ENCODE data around the gene MLXIP.

The MLXIP gene

DNA sequence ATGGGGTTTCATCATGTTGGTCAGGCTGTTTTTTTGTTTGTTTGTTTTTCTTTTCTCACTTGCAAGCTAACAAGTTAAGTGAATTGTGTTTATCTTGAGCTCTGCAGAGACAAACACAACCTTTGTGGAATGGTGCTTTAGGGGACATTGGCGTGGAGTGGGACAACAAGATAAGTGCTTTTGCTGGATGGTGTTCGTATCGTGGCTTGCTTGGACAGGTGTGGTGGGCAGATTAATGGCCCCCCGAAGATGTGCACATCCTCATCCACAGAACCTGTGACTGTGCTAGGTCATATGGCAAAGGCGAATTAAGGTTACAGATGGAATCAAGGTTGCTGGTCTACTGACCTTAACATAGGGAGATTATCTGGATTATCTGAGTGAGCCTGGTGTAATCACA is 7.0 kb downstream of the MLXIP start:
- no peak overlapping the region for H3K9ac ChIP-seq (ENCODE audit: low read length)
- peaks cover 9% of the 10 kb centered on the region for H3K36me3 ChIP-seq (ENCODE audit: control insufficient read depth, insufficient read depth, low read length)
- H3K27me3 ChIP-seq (ENCODE audit: control insufficient read depth, insufficient read depth, low read length) = no peaks in the 10 kb centered on the region
- H3K4me3 ChIP-seq (ENCODE audit: low read length) = no peak overlapping the region
- peak overlapping the region; percentile 47 for H3K27ac ChIP-seq (ENCODE audit: low read depth, low read length)
- H3K4me1 ChIP-seq (ENCODE audit: control insufficient read depth, insufficient read depth, low read length) = peaks cover 65% of the 10 kb centered on the region

DNA sequence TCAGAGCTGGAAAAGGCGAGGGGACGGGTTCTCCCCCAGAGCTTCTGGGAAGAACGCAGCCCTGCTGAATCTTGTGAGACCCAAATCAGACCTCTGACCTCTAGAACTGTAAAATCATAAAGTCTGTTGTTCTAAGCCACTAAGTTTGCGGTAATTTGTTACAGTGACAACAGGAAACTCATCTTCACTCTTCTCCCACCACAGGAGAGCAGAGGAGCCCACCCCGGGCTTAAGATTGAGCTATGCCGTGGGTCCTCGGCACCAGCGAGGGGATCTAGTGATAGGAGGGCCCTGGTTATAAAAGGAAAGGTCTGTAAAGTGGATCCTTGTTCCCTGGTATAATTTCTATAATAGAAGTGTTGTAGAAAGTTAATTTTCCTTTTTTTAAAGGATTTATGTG is 7.6 kb downstream of the MLXIP start:
- peaks cover 68% of the 10 kb centered on the region for H3K4me1 ChIP-seq (ENCODE audit: control insufficient read depth, insufficient read depth, low read length)
- H3K9ac ChIP-seq (ENCODE audit: low read length) = no peak overlapping the region
- peaks cover 9% of the 10 kb centered on the region for H3K36me3 ChIP-seq (ENCODE audit: control insufficient read depth, insufficient read depth, low read length)
- H3K27me3 ChIP-seq (ENCODE audit: control insufficient read depth, insufficient read depth, low read length) = no peaks in the 10 kb centered on the region
- H3K4me3 ChIP-seq (ENCODE audit: low read length) = no peak overlapping the region
- H3K27ac ChIP-seq (ENCODE audit: low read depth, low read length) = peak overlapping the region; percentile 42

DNA sequence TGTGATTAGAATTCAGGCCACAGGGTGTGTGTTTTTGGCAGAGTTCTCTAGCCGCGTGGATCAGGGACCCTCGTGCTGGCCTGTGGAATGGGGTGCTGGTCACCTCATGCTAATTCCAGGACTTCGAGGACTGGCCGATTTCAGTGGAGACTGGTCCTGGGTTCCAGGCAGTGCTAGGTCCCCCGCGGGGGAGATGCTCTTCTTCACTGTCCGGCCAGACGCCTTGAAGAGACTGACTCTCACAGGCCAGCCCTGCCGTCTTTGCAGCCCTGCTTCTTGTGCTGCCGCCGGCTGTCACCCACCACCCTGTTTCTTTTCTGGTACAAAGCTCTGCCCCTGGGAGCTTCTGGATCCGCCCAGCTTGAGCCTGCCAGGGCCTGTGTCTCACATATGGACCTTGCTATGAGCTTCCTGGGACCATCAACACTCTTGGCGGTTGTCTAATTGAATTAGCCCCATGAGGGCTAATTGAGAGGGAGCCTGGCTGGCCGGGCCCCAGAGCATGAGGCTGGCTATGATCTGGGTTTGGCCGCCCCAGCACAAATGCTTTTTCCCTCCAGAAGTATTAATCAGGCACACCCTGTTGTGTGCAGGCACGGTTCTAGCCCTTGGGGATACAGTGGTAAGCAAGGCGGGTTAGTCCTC is 8.2 kb downstream of the MLXIP start:
- Histone ChIP-seq H3K27me3 (ENCODE audit: control insufficient read depth, insufficient read depth, low read length) (no peaks in the 10 kb centered on the region), H3K4me3 (ENCODE audit: low read length) (peak overlapping the region; percentile 18), H3K36me3 (ENCODE audit: control insufficient read depth, insufficient read depth, low read length) (peaks cover 9% of the 10 kb centered on the region), H3K27ac (ENCODE audit: low read depth, low read length) (peak overlapping the region; percentile 68), H3K4me1 (ENCODE audit: control insufficient read depth, insufficient read depth, low read length) (peaks cover 74% of the 10 kb centered on the region), H3K9ac (ENCODE audit: low read length) (no peak overlapping the region)

DNA sequence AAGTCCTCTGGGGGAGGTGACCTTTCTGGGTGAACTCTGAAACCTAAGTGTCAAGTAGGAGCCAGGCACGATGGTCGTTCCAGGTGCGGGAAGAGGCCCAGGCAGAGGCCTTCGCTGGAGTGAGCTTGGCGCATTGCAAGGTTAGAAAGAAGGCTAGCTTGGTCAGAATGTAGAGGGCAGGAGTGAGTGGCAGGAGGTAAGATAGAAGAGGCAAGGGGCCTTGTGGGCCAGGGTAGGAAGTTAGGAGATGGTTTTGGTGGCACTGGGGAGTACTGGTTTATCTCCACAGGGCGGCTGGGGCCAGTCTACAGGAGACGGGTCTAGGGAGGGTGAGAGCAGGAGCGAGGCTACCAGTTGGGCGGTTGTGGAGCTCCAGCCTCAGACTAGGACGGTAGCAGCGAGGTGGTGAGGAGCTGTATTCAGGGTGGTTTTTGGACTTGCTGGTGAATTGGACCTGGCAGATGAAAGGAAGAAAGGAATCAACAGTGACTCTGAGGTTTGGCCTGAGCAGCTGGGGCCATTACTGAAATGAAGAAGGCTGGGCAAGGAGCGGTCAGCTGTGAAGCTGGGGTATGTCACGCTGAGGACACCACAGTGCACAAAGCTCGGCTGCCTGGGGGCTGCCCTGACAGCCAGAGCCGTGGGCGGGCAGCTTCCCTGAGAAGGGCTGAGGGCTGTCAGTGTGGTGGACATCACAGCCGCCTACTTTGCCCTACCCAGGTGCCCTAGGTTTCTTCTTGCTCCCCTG is 9.0 kb downstream of the MLXIP start:
- Histone ChIP-seq H3K36me3 (ENCODE audit: control insufficient read depth, insufficient read depth, low read length) (peaks cover 9% of the 10 kb centered on the region), H3K9ac (ENCODE audit: low read length) (no peak overlapping the region), H3K4me1 (ENCODE audit: control insufficient read depth, insufficient read depth, low read length) (peaks cover 74% of the 10 kb centered on the region), H3K27me3 (ENCODE audit: control insufficient read depth, insufficient read depth, low read length) (no peaks in the 10 kb centered on the region), H3K4me3 (ENCODE audit: low read length) (peak overlapping the region; percentile 30), H3K27ac (ENCODE audit: low read depth, low read length) (peak overlapping the region; percentile 68)

DNA sequence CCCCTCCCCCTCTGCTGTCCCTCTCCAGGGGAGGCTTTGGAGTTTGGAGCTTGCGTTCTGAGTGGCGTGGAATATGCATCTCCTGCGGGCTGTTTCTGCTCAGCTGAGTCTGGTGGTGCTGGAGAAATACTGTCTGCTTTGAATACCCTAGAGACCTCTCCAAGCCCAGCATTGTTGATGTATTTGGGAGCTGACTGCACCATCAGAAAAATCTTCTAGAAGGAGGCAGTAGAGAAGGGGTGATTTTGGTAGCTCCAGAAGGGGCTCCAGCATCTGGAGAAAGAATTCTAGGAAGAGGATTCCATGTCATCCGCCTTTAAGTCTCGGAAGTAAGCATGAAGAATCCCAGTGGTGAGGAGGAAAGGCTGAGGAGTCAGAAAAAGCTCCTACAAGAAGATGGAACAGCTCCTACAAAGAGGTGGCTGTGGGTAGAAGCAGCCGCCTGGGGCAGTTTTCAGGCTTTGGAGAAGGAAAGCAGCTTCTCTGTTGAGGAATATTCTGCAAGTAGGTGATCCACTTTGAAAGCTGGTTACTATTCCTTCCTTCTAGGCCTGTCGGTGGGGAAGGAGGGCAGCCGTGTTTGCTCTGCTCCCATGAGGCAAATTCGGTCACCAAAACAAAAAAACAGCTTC is 9.7 kb downstream of the MLXIP start:
- peak overlapping the region; percentile 30 for H3K4me3 ChIP-seq (ENCODE audit: low read length)
- H3K36me3 ChIP-seq (ENCODE audit: control insufficient read depth, insufficient read depth, low read length) = peaks cover 9% of the 10 kb centered on the region
- H3K27ac ChIP-seq (ENCODE audit: low read depth, low read length) = peak overlapping the region; percentile 68
- peaks cover 76% of the 10 kb centered on the region for H3K4me1 ChIP-seq (ENCODE audit: control insufficient read depth, insufficient read depth, low read length)
- H3K9ac ChIP-seq (ENCODE audit: low read length) = no peak overlapping the region
- H3K27me3 ChIP-seq (ENCODE audit: control insufficient read depth, insufficient read depth, low read length) = no peaks in the 10 kb centered on the region

DNA sequence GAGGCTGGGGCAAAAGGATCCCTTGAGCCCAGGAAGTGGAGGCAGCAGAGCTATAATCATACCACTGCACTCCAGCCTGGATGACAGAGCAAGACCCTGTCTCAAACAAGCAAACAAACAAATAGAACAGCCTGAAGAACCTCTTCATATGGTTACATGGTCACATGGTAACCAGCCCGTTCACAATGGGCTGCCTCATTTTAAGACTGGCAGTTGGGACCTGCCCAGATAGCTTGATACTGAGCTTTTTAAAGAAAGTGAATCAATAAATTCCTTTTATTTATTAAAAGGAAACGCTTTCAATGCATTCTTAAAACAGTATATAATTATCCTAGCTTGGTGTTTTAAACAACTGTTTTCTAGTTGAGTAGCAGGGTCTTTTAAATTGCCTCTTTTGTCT is 10.5 kb downstream of the MLXIP start:
- peaks cover 83% of the 10 kb centered on the region for H3K4me1 ChIP-seq (ENCODE audit: control insufficient read depth, insufficient read depth, low read length)
- no peak overlapping the region for H3K4me3 ChIP-seq (ENCODE audit: low read length)
- H3K36me3 ChIP-seq (ENCODE audit: control insufficient read depth, insufficient read depth, low read length) = peaks cover 9% of the 10 kb centered on the region
- no peak overlapping the region for H3K27ac ChIP-seq (ENCODE audit: low read depth, low read length)
- H3K27me3 ChIP-seq (ENCODE audit: control insufficient read depth, insufficient read depth, low read length) = no peaks in the 10 kb centered on the region
- H3K9ac ChIP-seq (ENCODE audit: low read length) = no peak overlapping the region

DNA sequence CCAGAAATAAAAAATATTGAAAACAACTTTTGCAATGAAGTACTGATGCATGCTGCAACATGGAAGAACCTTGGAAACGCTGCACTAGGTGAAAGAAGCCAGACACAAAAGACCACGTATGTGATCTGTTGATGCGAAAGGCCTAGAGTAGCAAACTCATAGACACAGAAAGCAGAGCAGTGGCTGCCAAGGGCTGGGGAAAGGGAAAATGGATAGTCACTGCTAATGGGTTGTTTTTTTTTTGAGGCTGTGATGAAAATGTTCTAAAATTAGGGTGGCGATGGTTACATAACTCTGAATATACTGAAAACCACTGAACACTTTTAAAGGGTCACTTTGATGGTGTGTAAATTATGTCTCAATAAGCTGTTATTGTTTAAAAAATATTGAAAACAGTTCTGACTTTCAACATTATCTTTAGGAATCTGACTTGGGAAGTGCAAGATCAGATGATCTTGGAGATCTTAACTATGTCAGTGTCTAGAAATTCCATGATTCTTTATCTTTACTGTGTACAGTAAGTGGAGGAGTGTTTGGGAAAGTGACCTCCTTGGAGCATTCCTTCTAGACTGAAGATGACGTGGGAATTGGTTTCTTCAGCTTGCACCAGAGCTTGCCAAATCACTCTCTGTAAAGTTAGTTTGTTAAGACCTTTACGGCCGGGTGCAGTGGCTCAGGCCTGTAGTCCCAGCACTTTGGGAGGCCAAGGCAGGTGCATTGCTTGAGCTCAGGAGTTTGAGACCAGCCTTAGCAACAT is 12.4 kb downstream of the MLXIP start:
- H3K36me3 ChIP-seq (ENCODE audit: control insufficient read depth, insufficient read depth, low read length) = peaks cover under 1% of the 10 kb centered on the region
- peaks cover 88% of the 10 kb centered on the region for H3K4me1 ChIP-seq (ENCODE audit: control insufficient read depth, insufficient read depth, low read length)
- peak overlapping the region; percentile 77 for H3K27ac ChIP-seq (ENCODE audit: low read depth, low read length)

DNA sequence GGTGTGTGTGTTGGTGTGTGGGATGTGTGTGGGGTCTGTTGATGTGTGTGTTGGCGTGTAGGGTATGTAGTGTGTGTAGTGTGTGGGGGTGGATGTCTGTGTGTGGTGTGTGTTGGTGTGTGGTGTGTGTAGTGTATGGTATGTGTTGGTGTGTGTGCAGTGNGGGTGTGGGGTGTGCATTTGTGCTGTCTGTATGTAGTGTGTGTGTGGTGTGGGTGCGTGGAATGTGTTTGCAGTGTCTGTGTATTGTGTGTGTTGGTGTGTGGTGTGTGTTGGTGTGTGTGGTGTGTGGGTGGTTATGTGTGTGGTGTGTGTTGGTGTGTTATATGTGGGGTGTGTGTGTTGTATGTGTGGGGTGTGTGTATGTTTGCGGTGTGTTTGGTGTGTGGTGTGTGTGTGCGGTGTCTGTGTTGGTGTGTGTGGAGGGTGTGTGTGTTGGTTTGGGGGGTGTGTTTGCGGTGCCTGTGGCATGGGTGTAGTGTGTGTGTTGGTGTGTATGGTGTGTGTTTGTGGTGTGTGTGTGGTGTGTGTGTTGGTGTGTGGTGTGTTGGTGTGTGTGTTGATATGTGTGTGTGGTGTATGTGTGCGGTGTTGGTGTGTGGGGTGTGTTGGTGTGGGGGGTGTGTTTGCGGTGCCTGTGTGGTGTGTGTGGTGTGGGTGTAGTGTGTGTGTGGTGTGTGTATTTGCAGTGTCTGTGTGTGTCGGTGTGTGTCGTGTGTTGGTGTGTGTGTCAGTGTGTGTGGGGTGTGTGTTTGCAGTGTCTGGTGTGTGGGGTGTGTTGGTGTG is 14.7 kb downstream of the MLXIP start:
- Histone ChIP-seq H3K9ac (ENCODE audit: low read length) (no peak overlapping the region), H3K27me3 (ENCODE audit: control insufficient read depth, insufficient read depth, low read length) (no peaks in the 10 kb centered on the region), H3K4me1 (ENCODE audit: control insufficient read depth, insufficient read depth, low read length) (peaks cover 89% of the 10 kb centered on the region), H3K4me3 (ENCODE audit: low read length) (peak overlapping the region; percentile 22), H3K36me3 (ENCODE audit: control insufficient read depth, insufficient read depth, low read length) (no peaks in the 10 kb centered on the region), H3K27ac (ENCODE audit: low read depth, low read length) (peak overlapping the region; percentile 77)

More for the DNA sequence above, 12.4 kb downstream of the MLXIP start:
- Histone ChIP-seq H3K27me3 (ENCODE audit: control insufficient read depth, insufficient read depth, low read length) (no peaks in the 10 kb centered on the region), H3K9ac (ENCODE audit: low read length) (no peak overlapping the region), H3K4me3 (ENCODE audit: low read length) (no peak overlapping the region)

DNA sequence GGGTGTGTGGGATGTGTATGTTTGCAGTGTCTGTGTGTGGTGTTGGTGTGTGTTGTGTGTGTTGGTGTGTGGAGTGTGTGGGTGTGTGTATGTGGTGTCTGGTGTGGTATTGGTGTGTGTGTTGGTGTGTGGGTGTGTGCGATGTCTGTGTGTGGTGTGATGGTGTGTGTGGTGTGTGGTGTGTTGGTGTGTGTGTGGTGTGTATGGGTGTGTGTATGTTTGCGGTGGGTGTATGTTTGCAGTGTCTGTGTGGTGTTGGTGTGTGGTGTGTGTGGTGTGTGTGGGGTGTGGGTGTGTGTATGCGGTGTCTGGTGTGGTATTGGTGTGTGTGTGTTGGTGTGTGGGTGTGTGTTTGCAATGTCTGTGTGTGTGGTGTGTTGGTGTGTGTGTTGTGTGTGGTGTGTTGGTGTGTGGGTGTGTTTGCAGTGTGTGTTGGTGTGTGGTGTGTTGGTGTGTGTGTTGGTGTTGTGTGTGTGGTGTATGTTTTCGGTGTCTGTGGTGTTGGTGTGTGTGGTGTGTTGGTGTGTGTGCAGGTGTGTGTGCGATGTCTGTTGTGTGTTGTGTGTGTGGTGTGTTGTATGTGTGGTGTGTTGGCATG is 15.7 kb downstream of the MLXIP start:
- no peak overlapping the region for H3K9ac ChIP-seq (ENCODE audit: low read length)
- no peaks in the 10 kb centered on the region for H3K27me3 ChIP-seq (ENCODE audit: control insufficient read depth, insufficient read depth, low read length)
- peak overlapping the region; percentile 77 for H3K27ac ChIP-seq (ENCODE audit: low read depth, low read length)
- H3K36me3 ChIP-seq (ENCODE audit: control insufficient read depth, insufficient read depth, low read length) = no peaks in the 10 kb centered on the region
- H3K4me1 ChIP-seq (ENCODE audit: control insufficient read depth, insufficient read depth, low read length) = peaks cover 88% of the 10 kb centered on the region
- H3K4me3 ChIP-seq (ENCODE audit: low read length) = no peak overlapping the region

DNA sequence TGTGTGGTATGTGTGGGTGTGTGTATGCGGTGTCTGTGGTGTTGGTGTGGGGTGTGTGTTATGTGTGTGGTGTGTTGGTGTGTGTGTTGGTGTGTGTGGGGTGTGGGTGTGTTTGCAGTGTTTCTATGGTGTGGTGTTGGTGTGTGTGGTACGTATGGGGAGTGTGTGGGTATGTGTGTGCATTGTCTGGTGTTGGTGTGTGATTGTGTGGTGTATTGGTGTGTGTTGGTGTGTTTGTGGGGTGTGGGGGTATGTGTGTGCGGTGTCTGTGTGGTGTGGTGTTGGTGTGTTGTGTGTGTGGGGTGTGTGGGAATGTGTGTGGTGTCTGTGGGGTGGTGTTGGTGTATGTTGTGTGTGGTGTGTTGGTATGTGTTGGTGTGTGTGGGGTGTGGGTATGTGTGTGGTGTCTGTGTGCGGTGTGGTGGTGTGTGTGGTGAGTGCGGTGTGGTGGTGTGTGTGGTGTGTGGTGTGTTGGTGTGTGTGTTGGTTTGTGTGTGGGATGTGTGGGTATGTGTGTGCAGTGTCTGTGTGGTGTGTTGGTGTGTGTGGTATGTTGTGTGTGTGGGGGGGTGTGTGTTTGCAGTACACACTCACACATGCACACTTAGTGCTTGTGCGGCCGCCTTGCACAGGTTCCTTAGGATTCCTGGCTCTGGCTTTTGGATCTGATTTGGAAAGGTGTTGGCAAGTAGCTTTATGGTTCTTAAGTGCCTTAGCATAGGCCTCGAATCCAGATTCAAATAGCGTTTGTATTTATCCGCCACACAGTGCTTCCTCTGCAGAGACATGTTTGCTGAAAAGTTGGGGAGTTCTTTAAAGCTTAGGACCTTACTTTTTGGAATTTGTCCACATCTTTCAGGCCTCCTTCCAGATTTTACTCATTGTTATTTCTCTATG is 16.4 kb downstream of the MLXIP start:
- Histone ChIP-seq H3K36me3 (ENCODE audit: control insufficient read depth, insufficient read depth, low read length) (no peaks in the 10 kb centered on the region), H3K4me3 (ENCODE audit: low read length) (peak overlapping the region; percentile 13), H3K4me1 (ENCODE audit: control insufficient read depth, insufficient read depth, low read length) (peaks cover 87% of the 10 kb centered on the region), H3K9ac (ENCODE audit: low read length) (no peak overlapping the region), H3K27ac (ENCODE audit: low read depth, low read length) (peak overlapping the region; percentile 77), H3K27me3 (ENCODE audit: control insufficient read depth, insufficient read depth, low read length) (no peaks in the 10 kb centered on the region)

DNA sequence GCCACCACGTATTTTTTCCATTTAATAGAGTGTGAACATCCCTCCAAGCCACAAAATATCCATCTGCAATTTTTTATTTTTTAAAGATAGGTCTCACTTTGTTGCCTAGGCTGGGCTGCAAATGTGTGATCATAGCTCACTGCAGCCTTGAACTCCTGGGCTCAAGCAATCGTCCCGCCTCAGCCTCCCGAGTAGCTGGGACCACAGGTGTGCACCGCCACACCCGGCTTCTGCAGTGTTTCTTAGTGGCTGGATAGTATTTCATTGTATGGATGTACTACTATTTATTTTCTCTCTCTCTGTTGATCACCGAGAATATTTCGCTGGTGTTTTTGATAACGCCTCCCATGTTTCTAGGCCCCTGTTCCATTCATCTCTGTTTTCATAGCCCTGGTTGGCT is 17.5 kb downstream of the MLXIP start:
- Histone ChIP-seq H3K27me3 (ENCODE audit: control insufficient read depth, insufficient read depth, low read length) (no peaks in the 10 kb centered on the region), H3K27ac (ENCODE audit: low read depth, low read length) (peak overlapping the region; percentile 54), H3K9ac (ENCODE audit: low read length) (no peak overlapping the region), H3K4me3 (ENCODE audit: low read length) (no peak overlapping the region), H3K4me1 (ENCODE audit: control insufficient read depth, insufficient read depth, low read length) (peaks cover 80% of the 10 kb centered on the region), H3K36me3 (ENCODE audit: control insufficient read depth, insufficient read depth, low read length) (no peaks in the 10 kb centered on the region)

Measured in rectal smooth muscle tissue (tissue), 1 donor.